Sigmoid colon (tissue), 7 donors: Measurements from ENCODE around the gene CNTNAP5. TPM values are rescaled to one million over a fixed set of nuclear protein-coding genes. Genes with fewer than 3 reads are reported as not detected.

Experiments
- DNase-seq: peaks from one replicate; pipeline ENCODE4 v3.0.0-alpha.2; 2019
- H3K27ac ChIP-seq, 4 donors: fragments of 200-600 bp; sonication (generic); one replicate each; pipeline ENCODE4 v1.5.1; 2016 to 2019; ENCODE audit warnings: mild to moderate bottlenecking in 1 of 4
- H3K27me3 ChIP-seq, 3 donors: fragments of 200-600 bp; sonication (generic); one replicate each; pipeline ENCODE4 v1.5.1; 2019; ENCODE audit warnings: mild to moderate bottlenecking in 1 of 3
- H3K36me3 ChIP-seq, 4 donors: fragments of 200-600 bp; sonication (generic); one replicate each; pipeline ENCODE4 v1.5.1; 2016 to 2019
- H3K4me1 ChIP-seq, 4 donors: fragments of 200-600 bp; sonication (generic); one replicate each; pipeline ENCODE4 v1.5.1; 2017 to 2019
- H3K4me3 ChIP-seq, 4 donors: fragments of 200-600 bp; sonication (generic); one replicate each; pipeline ENCODE4 v1.5.1; 2017 to 2019; ENCODE audit warnings: mild to moderate bottlenecking in 2 of 4, moderate library complexity in 1 of 4
- H3K9me3 ChIP-seq, 4 donors: fragments of 200-600 bp in 3 of 4; sonication (generic) in 3 of 4; one replicate each; pipeline versions ENCODE4 v1.5.1 to v1.6.1; 2013 to 2019
- CTCF ChIP-seq, 4 experiments: fragments of 450-650 bp in 3 of 4; fragments of 200-600 bp in 1 of 4; IDR thresholded peaks; one replicate each; pipeline ENCODE4 v1.5.1; 2016 to 2019; ENCODE audit warnings: antibody characterized with exemption in 4 of 4, mild to moderate bottlenecking in 3 of 4, moderate library complexity in 2 of 4
- EP300 ChIP-seq, 4 donors: sonication (generic); formaldehyde crosslinking; IDR thresholded peaks; one replicate each; pipeline ENCODE4 v1.6.1; 2017; ENCODE audit warnings: antibody characterized with exemption in 4 of 4
- POLR2A ChIP-seq, 2 donors: fragments of 450-650 bp; IDR thresholded peaks; one replicate each; pipeline ENCODE4 v1.6.1; 2016; ENCODE audit warnings: antibody characterized with exemption in 2 of 2, mild to moderate bottlenecking in 2 of 2, moderate library complexity in 2 of 2
- POLR2AphosphoS5 ChIP-seq, 4 donors: sonication (generic); formaldehyde crosslinking; IDR thresholded peaks; one replicate each; pipeline ENCODE4 v1.6.1; 2017; ENCODE audit warnings: antibody characterized with exemption in 4 of 4
- WGBS, 2 donors: extraction: QIAGEN DNeasy Blood & Tissue Kit; methylation state at CpG; one replicate each; pipeline ENCODE4 v1.1.7; 2013; 5-methylcytosine and 5-hydroxymethylcytosine counted together
- intact Hi-C: fragments of 100-400 bp; cut with DNase I; formaldehyde crosslinking; loops from one replicate; pipeline ENCODE4 v1.15.1; 2023
- polyA plus RNA-seq, 3 donors: library from polyadenylated mRNA; stranded (reverse); fragments of 200-250 nt; gene quantifications; one replicate each; pipeline ENCODE4 v1.2.3, GENCODE V29; 2013
- total RNA-seq, 4 donors: library from RNA; depleted of rRNA; stranded (reverse); fragments of >200 nt; gene quantifications; one replicate each; pipeline ENCODE4 v1.1.0, GENCODE V29; 2016
- donor health status: healthy with polysubstance abuse.
- donor health status: Bipolar disorder and iron deficiency.
- donor health status: healthy.

The CNTNAP5 gene
- total and polyA plus RNA-seq, 7 donors = 0.74 to 4.5 (median 1.5) TPM; not detected in 2

GRCh38 chr2:124610141-124610540, 585.1 kb downstream of the CNTNAP5 start:
- intact Hi-C loops = no loop called here
- no peak for DNase-seq
- Histone ChIP-seq H3K9me3 (no peaks in the 10 kb centered on the region), H3K27me3 (no peaks in the 10 kb centered on the region), H3K4me3 (no peak overlapping the region), H3K4me1 (no peaks in the 10 kb centered on the region), H3K36me3 (no peaks in the 10 kb centered on the region), H3K27ac (no peak overlapping the region)
- TF ChIP-seq POLR2AphosphoS5 (IDR thresholded peaks at IDR 0.05) (no peak), POLR2A (IDR thresholded peaks at IDR 0.05) (no peak), EP300 (IDR thresholded peaks at IDR 0.05) (no peak), CTCF (IDR thresholded peaks at IDR 0.05) (no peak)

GRCh38 chr2:124610866-124611265, 585.8 kb downstream of the CNTNAP5 start:
- intact Hi-C loops = no loop called here
- no peak for DNase-seq
- no peak overlapping the region for H3K4me3 ChIP-seq
- no peaks in the 10 kb centered on the region for H3K36me3 ChIP-seq
- TF ChIP-seq POLR2AphosphoS5 (IDR thresholded peaks at IDR 0.05) (no peak), POLR2A (IDR thresholded peaks at IDR 0.05) (no peak), CTCF (IDR thresholded peaks at IDR 0.05) (no peak)
- H3K9me3 ChIP-seq = no peaks in the 10 kb centered on the region
- H3K4me1 ChIP-seq = no peaks in the 10 kb centered on the region
- H3K27ac ChIP-seq = no peak overlapping the region
- 91 to 92% methylated on average over 10 of the region's 10 CpGs for WGBS, 2 donors
- no peaks in the 10 kb centered on the region for H3K27me3 ChIP-seq

- Histone ChIP-seq H3K27ac (no peak overlapping the region), H3K4me3 (no peak overlapping the region), H3K4me1 (no peaks in the 10 kb centered on the region), H3K27me3 (no peaks in the 10 kb centered on the region), H3K36me3 (no peaks in the 10 kb centered on the region), H3K9me3 (no peaks in the 10 kb centered on the region)
- DNase-seq = no peak
- intact Hi-C loops = no loop called here
- TF ChIP-seq EP300 (IDR thresholded peaks at IDR 0.05) = no peak
- no peak for TF ChIP-seq CTCF (IDR thresholded peaks at IDR 0.05)
- no peak for TF ChIP-seq POLR2A (IDR thresholded peaks at IDR 0.05)
- no peak for TF ChIP-seq POLR2AphosphoS5 (IDR thresholded peaks at IDR 0.05)
Observed at GRCh38 chr2:124623560-124623959, 598.5 kb downstream of the CNTNAP5 start.

- no peaks in the 10 kb centered on the region for H3K9me3 ChIP-seq
- no peak for TF ChIP-seq EP300 (IDR thresholded peaks at IDR 0.05)
- no peak for TF ChIP-seq POLR2A (IDR thresholded peaks at IDR 0.05)
- TF ChIP-seq CTCF (IDR thresholded peaks at IDR 0.05) = no peak
- no peak for TF ChIP-seq POLR2AphosphoS5 (IDR thresholded peaks at IDR 0.05)
- no peak overlapping the region for H3K4me3 ChIP-seq
- no peaks in the 10 kb centered on the region for H3K27me3 ChIP-seq
- 84 to 91% methylated on average over 5 of the region's 5 CpGs for WGBS, 2 donors
- no peak for DNase-seq
- intact Hi-C loops = no loop called here
- H3K27ac ChIP-seq = no peak overlapping the region
- no peaks in the 10 kb centered on the region for H3K4me1 ChIP-seq
- no peaks in the 10 kb centered on the region for H3K36me3 ChIP-seq
Observed at GRCh38 chr2:124625561-124625960, 600.5 kb downstream of the CNTNAP5 start.

- Histone ChIP-seq H3K4me1 (no peaks in the 10 kb centered on the region), H3K36me3 (no peaks in the 10 kb centered on the region), H3K27me3 (no peaks in the 10 kb centered on the region), H3K4me3 (no peak overlapping the region), H3K27ac (no peak overlapping the region), H3K9me3 (no peaks in the 10 kb centered on the region)
- intact Hi-C loops = no loop called here
- WGBS, 2 donors = 89 to 96% methylated on average over 5 of the region's 5 CpGs
- TF ChIP-seq POLR2AphosphoS5 (IDR thresholded peaks at IDR 0.05) = no peak
- TF ChIP-seq CTCF (IDR thresholded peaks at IDR 0.05) = no peak
- DNase-seq = no peak
Observed at GRCh38 chr2:124626993-124627392, 601.9 kb downstream of the CNTNAP5 start.
